T-cell (primary cell): ENCODE results near the gene PRSS27. TPM values are rescaled to one million over a fixed set of nuclear protein-coding genes. Genes with fewer than 3 reads are reported as not detected.

ENCODE experiments used
- ATAC-seq, 4 experiments: fragments of 200-7000 bp in 3 of 4; fragments of 150-1000 bp in 1 of 4; cut with Tn5 transposase; replicated peaks in 1 of 4; 1 replicate in 3 of 4; 2 replicates in 1 of 4; pipeline ENCODE4 v1.10.0; 2021; ENCODE audit warnings: moderate library complexity in 3 of 4, mild to moderate bottlenecking in 2 of 4, moderate number of reproducible peaks in 1 of 4
- CTCF ChIA-PET, 2 donors: fragments of 300-600 bp; sonication (Branson Sonifier 250); formaldehyde crosslinking; loops; one replicate each; lab custom pipeline; 2022; ENCODE audit warnings: antibody characterized with exemption in 2 of 2; lab: Charles Lee
- POLR2A ChIA-PET, 2 donors: fragments of 300-600 bp; sonication (Branson Sonifier 250); formaldehyde crosslinking; loops; one replicate each; lab custom pipeline; 2022; ENCODE audit warnings: antibody characterized with exemption in 2 of 2; lab: Charles Lee
- DNase-seq, 35 experiments: peaks; one replicate each; pipeline versions ENCODE4 v3.0.0 to v3.0.0-alpha.2; 2013 to 2023
- H3K27ac ChIP-seq: one replicate; pipeline ENCODE4 v1.5.1; 2013; ENCODE audit warnings: low read length
- H3K27me3 ChIP-seq, 2 experiments: replicated peaks in 1 of 2; 1 replicate in 1 of 2; 2 replicates in 1 of 2; pipeline versions ENCODE4 v1.6.1 to v1.7.0; 2013; ENCODE audit warnings: low read length in 1 of 2, mixed read lengths in 1 of 2; ENCODE audit not compliant: control insufficient read depth in 2 of 2, insufficient read depth in 2 of 2; ENCODE audit errors: extremely low read depth in 1 of 2
- H3K36me3 ChIP-seq, 2 donors: 1 replicate in 1 of 2; 2 replicates in 1 of 2; pipeline versions ENCODE4 v1.6.1 to v1.7.0; 2013; ENCODE audit warnings: low read length in 1 of 2; ENCODE audit not compliant: control insufficient read depth in 2 of 2, insufficient read depth in 1 of 2; ENCODE audit errors: extremely low read depth in 1 of 2
- H3K4me1 ChIP-seq, 2 experiments: 1 replicate in 1 of 2; 2 replicates in 1 of 2; pipeline versions ENCODE4 v1.6.1 to v1.7.0; 2013; ENCODE audit warnings: low read length in 2 of 2, mixed read lengths in 1 of 2; ENCODE audit not compliant: insufficient read depth in 2 of 2, control insufficient read depth in 1 of 2; ENCODE audit errors: extremely low read depth in 1 of 2
- H3K4me3 ChIP-seq, 2 donors: 1 replicate in 1 of 2; 2 replicates in 1 of 2; pipeline versions ENCODE4 v1.5.1 to v1.7.0; 2013; ENCODE audit warnings: mild to moderate bottlenecking in 2 of 2, low read length in 1 of 2, moderate library complexity in 1 of 2; ENCODE audit not compliant: control insufficient read depth in 1 of 2; ENCODE audit errors: extremely low read depth in 1 of 2
- H3K9me3 ChIP-seq: 2 replicates; pipeline ENCODE4 v1.7.0; 2013
- H3K27ac Mint-ChIP-seq, 2 donors: one replicate each; pipeline ENCODE4 v1.8.0; 2020 to 2021; ENCODE audit warnings: mild to moderate bottlenecking in 2 of 2, mixed read lengths in 2 of 2
- H3K27me3 Mint-ChIP-seq, 2 donors: one replicate each; pipeline ENCODE4 v1.8.0; 2021 to 2022; ENCODE audit warnings: mixed read lengths in 2 of 2
- H3K36me3 Mint-ChIP-seq: one replicate; pipeline ENCODE4 v1.8.0; 2021; ENCODE audit warnings: mixed read lengths
- H3K4me1 Mint-ChIP-seq, 3 donors: one replicate each; pipeline ENCODE4 v1.8.0; 2020 to 2022; ENCODE audit warnings: mixed read lengths in 3 of 3, mild to moderate bottlenecking in 1 of 3
- H3K4me3 Mint-ChIP-seq, 3 donors: one replicate each; pipeline ENCODE4 v1.8.0; 2020 to 2022; ENCODE audit warnings: mild to moderate bottlenecking in 3 of 3, mixed read lengths in 3 of 3, moderate library complexity in 3 of 3
- H3K9me3 Mint-ChIP-seq, 3 donors: one replicate each; pipeline ENCODE4 v1.8.0; 2020 to 2022; ENCODE audit warnings: mixed read lengths in 3 of 3
- WGBS: methylation state at CpG from one replicate; pipeline ENCODE4 v1.1.5; 2013; ENCODE audit warnings: missing lambda C conversion rate; ENCODE audit not compliant: insufficient coverage; 5-methylcytosine and 5-hydroxymethylcytosine counted together
- total RNA-seq, 35 experiments: library from RNA in 6 of 35; stranded (reverse) in 6 of 35; fragments of 120-200 nt in 1 of 35; gene quantifications; one replicate each; pipeline versions ENCODE4 v1.2.1 to v1.2.4 and lab custom pipeline; 2013 to 2026

Gene PRSS27
- total RNA-seq, 5 donors from 2014 or later (not counting 1 experiment from before 2014, with no cell fraction given), result 0.70 to 2.0 (median 1.1) TPM

DNA sequence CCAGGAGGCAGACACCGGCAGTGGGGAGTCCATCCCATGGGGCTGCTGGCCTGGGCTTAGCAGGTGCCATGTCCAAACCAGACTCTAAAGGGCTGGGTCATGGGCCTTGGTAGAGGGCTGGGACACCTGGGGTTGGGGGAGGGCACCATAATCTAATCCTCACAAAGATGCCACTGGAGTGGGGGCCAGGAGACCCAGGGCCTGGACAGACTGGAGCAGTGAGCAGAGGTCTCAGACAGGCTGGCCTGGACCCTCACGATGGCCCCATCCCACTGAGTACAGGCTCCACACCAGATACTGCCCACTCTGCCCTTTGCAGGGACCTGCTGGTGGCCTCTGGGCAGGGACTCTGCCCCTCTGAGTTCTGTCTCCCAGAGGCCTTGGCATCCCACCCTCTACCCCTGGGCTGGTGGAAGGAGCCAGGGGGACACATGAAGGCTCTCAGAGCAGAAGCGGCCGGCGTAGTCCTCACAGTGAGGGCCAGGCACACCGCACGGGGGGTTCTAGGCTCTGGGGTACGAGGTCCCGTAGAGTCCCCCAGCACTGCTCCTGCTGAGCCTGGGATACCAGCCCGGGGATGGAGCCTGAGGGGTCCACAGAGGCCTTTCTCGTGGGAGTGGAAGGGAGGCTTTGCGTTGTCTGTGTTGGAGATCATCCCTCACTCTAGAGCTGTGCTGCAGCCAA lies 22.4 kb upstream of the PRSS27 start:
- 90% methylated on average over 11 of the region's 12 CpGs for WGBS
- no peaks in the 10 kb centered on the region for H3K9me3 ChIP-seq
- peaks cover 0 to 41% of the 10 kb centered on the region in 2 experiments for H3K27me3 ChIP-seq
- no peak for DNase-seq
- Mint-ChIP-seq H3K4me3 (no peak overlapping the region), H3K27ac (no peak overlapping the region), H3K36me3 (no peaks in the 10 kb centered on the region), H3K27me3 (peaks cover 4 to 7% of the 10 kb centered on the region in 2 donors), H3K4me1 (no peaks in the 10 kb centered on the region), H3K9me3 (no peaks in the 10 kb centered on the region)
- POLR2A ChIA-PET, result no interaction called here
- no peaks in the 10 kb centered on the region for H3K36me3 ChIP-seq
- CTCF ChIA-PET, result no interaction called here
- H3K4me3 ChIP-seq, result no peak overlapping the region
- no peak overlapping the region for H3K27ac ChIP-seq
- ATAC-seq, result no peak
- peaks cover 0 to 8% of the 10 kb centered on the region in 2 experiments for H3K4me1 ChIP-seq

DNA sequence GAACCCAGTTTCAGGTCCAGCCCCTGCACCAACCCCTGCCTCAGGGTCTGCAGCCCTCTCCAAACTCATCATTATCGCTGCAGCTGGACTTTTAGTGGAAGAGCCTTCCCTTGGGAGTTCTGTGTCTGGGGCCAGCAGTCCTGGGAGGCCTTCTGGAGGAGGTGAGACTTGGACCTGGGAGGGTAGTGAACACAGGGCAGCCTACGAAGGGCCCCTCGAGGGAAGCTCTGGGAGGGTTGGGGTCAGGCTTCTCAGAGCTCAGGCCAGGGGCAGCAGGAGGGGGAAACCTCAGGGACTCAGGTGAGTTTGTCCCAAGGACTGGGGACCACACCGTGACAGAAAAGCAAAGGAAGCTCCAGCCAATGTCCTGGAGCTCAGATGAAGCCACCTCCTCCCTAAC lies 21.1 kb upstream of the PRSS27 start:
- Histone ChIP-seq H3K27ac (no peak overlapping the region), H3K9me3 (no peaks in the 10 kb centered on the region), H3K36me3 (no peaks in the 10 kb centered on the region), H3K27me3 (peaks cover 0 to 52% of the 10 kb centered on the region in 2 experiments), H3K4me1 (peaks cover 0 to 8% of the 10 kb centered on the region in 2 experiments), H3K4me3 (no peak overlapping the region)
- Mint-ChIP-seq H3K36me3 (no peaks in the 10 kb centered on the region), H3K4me3 (no peak overlapping the region), H3K9me3 (no peaks in the 10 kb centered on the region), H3K27ac (no peak overlapping the region), H3K27me3 (peaks cover 4 to 7% of the 10 kb centered on the region in 2 donors), H3K4me1 (no peaks in the 10 kb centered on the region)
- 73% methylated on average over 3 of the region's 4 CpGs for WGBS
- POLR2A ChIA-PET, result no interaction called here
- ATAC-seq (no peak), DNase-seq (no peak)
- CTCF ChIA-PET, result no interaction called here

DNA sequence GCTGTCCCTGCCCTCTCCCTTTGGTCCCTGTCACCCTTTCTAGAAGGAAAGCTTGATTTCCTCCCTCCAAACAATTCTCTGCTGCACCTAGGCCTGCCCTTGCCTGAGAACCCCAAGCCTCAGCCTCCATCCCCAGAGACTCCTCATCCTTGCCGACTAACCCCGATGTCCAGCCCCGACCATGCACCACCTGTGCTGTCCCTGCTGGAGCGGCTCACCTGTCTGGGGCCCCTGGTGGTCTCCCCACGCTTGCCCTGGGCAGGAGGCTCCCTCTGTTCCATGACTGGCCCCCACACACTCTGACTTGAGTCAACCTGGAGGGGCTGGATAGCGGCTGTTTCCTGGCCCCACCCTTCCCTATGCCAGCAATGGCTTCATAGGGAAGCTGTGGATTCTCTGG lies 20.5 kb upstream of the PRSS27 start:
- Mint-ChIP-seq H3K4me3 (no peak overlapping the region), H3K27ac (no peak overlapping the region), H3K9me3 (no peaks in the 10 kb centered on the region), H3K36me3 (no peaks in the 10 kb centered on the region), H3K4me1 (no peaks in the 10 kb centered on the region), H3K27me3 (peaks cover 4 to 7% of the 10 kb centered on the region in 2 donors)
- ATAC-seq (no peak), DNase-seq (no peak)
- ChIA-PET CTCF (no interaction called here), POLR2A (no interaction called here)
- Histone ChIP-seq H3K27ac (no peak overlapping the region), H3K27me3 (peaks cover 0 to 54% of the 10 kb centered on the region in 2 experiments), H3K4me1 (peaks cover 0 to 8% of the 10 kb centered on the region in 2 experiments), H3K9me3 (no peaks in the 10 kb centered on the region), H3K36me3 (no peaks in the 10 kb centered on the region), H3K4me3 (no peak overlapping the region)
- 73% methylated on average over 3 of the region's 6 CpGs for WGBS

DNA sequence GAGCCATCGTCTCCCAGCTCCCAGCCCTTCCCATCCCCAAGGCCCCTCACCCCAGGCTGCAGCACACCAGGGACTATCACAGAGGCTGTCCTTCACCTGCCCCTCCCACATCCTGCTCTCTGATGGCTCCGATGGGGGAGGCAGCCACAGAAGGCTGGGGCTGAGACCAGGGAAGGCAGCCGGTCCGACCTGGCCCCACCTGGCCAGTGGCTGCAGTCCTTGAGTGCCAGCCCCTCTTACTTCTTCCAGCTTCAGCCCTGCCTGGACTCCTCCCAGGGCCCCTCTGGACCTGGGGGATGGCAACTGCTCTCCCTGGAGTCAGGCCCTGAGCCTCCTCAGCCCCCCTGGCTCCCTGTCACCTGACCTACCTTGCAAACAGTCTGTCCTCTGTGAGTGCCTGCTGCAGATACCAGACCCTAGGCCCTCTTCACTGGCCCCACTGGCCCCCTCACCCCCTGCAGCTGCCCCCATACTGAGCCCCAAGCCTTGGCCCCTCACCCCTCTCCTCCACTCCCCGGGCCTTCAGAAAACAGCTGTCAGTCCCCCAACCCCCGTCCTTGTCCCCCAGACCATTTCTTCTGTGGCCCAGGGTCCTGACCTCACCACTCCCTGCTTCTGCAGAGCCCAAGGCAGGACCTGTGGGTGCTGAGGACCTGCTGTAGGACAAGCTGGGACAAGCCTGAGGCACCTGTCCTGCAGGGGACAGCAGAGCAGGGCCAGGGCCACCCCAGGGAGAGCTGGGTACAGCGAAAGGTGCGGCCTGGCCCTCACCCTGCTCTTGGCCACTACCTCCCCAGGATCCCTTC lies 19.8 kb upstream of the PRSS27 start:
- H3K36me3 Mint-ChIP-seq, result no peaks in the 10 kb centered on the region
- Histone ChIP-seq H3K9me3 (no peaks in the 10 kb centered on the region), H3K36me3 (no peaks in the 10 kb centered on the region), H3K4me3 (no peak overlapping the region), H3K27ac (no peak overlapping the region), H3K27me3 (peaks cover 0 to 53% of the 10 kb centered on the region in 2 experiments), H3K4me1 (peaks cover 0 to 8% of the 10 kb centered on the region in 2 experiments)
- CTCF ChIA-PET, result no interaction called here
- 81% methylated on average over 6 of the region's 8 CpGs for WGBS
- H3K4me1 Mint-ChIP-seq, result no peaks in the 10 kb centered on the region
- H3K27me3 Mint-ChIP-seq, result peaks cover 4 to 7% of the 10 kb centered on the region in 2 donors
- H3K9me3 Mint-ChIP-seq, result no peaks in the 10 kb centered on the region
- no peak for DNase-seq
- H3K27ac Mint-ChIP-seq, result no peak overlapping the region
- POLR2A ChIA-PET, result no interaction called here
- ATAC-seq, result no peak
- no peak overlapping the region for H3K4me3 Mint-ChIP-seq

DNA sequence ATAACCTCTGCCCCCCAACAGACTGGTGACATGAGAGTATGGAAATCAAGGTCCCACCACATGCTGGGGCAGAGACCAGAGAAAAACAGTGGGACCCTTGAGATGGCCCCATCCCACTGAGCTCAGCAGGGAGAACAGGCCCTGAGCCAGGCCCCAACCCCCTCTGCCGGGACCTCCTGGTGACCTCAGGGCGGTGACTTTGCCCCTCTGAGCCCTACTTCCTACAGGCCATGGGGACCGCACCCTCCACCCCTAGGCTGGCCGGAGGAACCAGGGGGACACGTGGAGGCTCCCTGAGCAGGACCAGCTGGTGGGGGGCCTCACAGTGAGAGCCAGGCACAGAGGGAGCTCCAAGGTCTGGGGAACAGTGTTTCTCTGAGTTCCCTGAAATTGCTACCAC lies 18.6 kb upstream of the PRSS27 start:
- 88% methylated on average over 4 of the region's 5 CpGs for WGBS
- Histone ChIP-seq H3K27me3 (peaks cover 0 to 54% of the 10 kb centered on the region in 2 experiments), H3K4me1 (peaks cover 0 to 8% of the 10 kb centered on the region in 2 experiments), H3K4me3 (no peak overlapping the region), H3K27ac (no peak overlapping the region), H3K36me3 (no peaks in the 10 kb centered on the region), H3K9me3 (no peaks in the 10 kb centered on the region)
- Mint-ChIP-seq H3K4me1 (no peaks in the 10 kb centered on the region), H3K27ac (no peak overlapping the region), H3K9me3 (no peaks in the 10 kb centered on the region), H3K4me3 (no peak overlapping the region), H3K36me3 (no peaks in the 10 kb centered on the region), H3K27me3 (peaks cover 4 to 7% of the 10 kb centered on the region in 2 donors)
- DNase-seq (no peak), ATAC-seq (no peak)
- ChIA-PET CTCF (no interaction called here), POLR2A (no interaction called here)

DNA sequence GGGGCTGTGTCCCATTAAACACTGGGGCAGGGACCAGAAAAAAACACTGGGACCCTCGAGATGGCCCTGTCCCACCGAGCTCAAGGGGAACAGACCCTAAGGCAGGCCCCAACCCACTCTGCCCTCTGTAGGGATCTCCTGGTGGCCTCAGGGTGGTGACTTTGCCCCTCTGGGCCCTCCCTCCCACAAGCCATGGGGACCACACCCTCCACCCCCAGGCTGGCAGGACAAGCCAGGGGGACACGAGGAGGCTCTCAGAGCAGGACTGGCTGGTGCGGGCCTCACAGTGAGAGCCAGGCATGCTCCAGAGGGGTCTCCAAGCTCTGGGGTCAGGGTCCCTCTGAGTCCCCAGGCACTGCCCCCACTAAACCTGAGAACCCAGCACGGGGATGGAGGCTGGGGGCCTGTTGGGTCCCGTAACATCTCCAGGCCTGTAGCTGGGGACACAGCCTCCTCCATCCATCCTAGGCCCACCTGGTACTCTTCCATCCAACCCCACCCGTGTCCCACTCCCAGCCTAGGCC lies 17.9 kb upstream of the PRSS27 start:
- H3K4me3 Mint-ChIP-seq, result no peak overlapping the region
- no peak for DNase-seq
- no peak overlapping the region for H3K27ac Mint-ChIP-seq
- no peak overlapping the region for H3K27ac ChIP-seq
- no peak overlapping the region for H3K4me3 ChIP-seq
- WGBS, result 75% methylated on average over 7 of the region's 7 CpGs
- peaks cover 0 to 54% of the 10 kb centered on the region in 2 experiments for H3K27me3 ChIP-seq
- CTCF ChIA-PET, result no interaction called here
- ATAC-seq, result no peak
- no peaks in the 10 kb centered on the region for H3K4me1 Mint-ChIP-seq
- no peaks in the 10 kb centered on the region for H3K9me3 Mint-ChIP-seq
- peaks cover 4 to 7% of the 10 kb centered on the region in 2 donors for H3K27me3 Mint-ChIP-seq
- no peaks in the 10 kb centered on the region for H3K9me3 ChIP-seq
- H3K4me1 ChIP-seq, result peaks cover 0 to 8% of the 10 kb centered on the region in 2 experiments
- H3K36me3 Mint-ChIP-seq, result no peaks in the 10 kb centered on the region
- POLR2A ChIA-PET, result interaction anchor here in 1 of 2 donors (0.7 kb wide), 1 partner anchor 193 kb away, joined by 3 read pairs; no protein-coding TSS in a partner anchor
- H3K36me3 ChIP-seq, result no peaks in the 10 kb centered on the region
